ENCODE results near the gene RPL29. TPM values are rescaled to one million over a fixed set of nuclear protein-coding genes. Genes with fewer than 3 reads are reported as not detected.

RPL29 gene
- total RNA-seq, 1 donor from 2014 or later = 588 TPM

- no peak for DNase-seq
- Mint-ChIP-seq H3K4me3 (ENCODE audit: unreplicated experiment) (no peak overlapping the region), H3K9me3 (ENCODE audit: unreplicated experiment) (peaks cover 1% of the 10 kb centered on the region), H3K36me3 (ENCODE audit: unreplicated experiment) (no peaks in the 10 kb centered on the region), H3K27me3 (ENCODE audit: unreplicated experiment) (peaks cover 6% of the 10 kb centered on the region), H3K27ac (ENCODE audit: unreplicated experiment) (no peak overlapping the region), H3K4me1 (ENCODE audit: low read depth, unreplicated experiment) (peaks cover 10% of the 10 kb centered on the region)
- no peak for TF ChIP-seq CTCF (IDR thresholded peaks at IDR 0.05; ENCODE audit: partially characterized antibody, unreplicated experiment)
Observed at GRCh38 chr3:52007291-52007690, 11.6 kb upstream of the RPL29 start.

- no peak overlapping the region for H3K27ac Mint-ChIP-seq (ENCODE audit: unreplicated experiment)
- H3K4me1 Mint-ChIP-seq (ENCODE audit: low read depth, unreplicated experiment) = peaks cover 10% of the 10 kb centered on the region
- no peaks in the 10 kb centered on the region for H3K36me3 Mint-ChIP-seq (ENCODE audit: unreplicated experiment)
- no peak overlapping the region for H3K4me3 Mint-ChIP-seq (ENCODE audit: unreplicated experiment)
- H3K27me3 Mint-ChIP-seq (ENCODE audit: unreplicated experiment) = peaks cover 6% of the 10 kb centered on the region
- H3K9me3 Mint-ChIP-seq (ENCODE audit: unreplicated experiment) = peaks cover 1% of the 10 kb centered on the region
- DNase-seq = no peak
- no peak for TF ChIP-seq CTCF (IDR thresholded peaks at IDR 0.05; ENCODE audit: partially characterized antibody, unreplicated experiment)
Observed at GRCh38 chr3:52006820-52007133, 11.1 kb upstream of the RPL29 start.

GRCh38 chr3:52006017-52006819 lies 10.5 kb upstream of the RPL29 start:
- DNase-seq = no peak
- peaks cover 1% of the 10 kb centered on the region for H3K9me3 Mint-ChIP-seq (ENCODE audit: unreplicated experiment)
- no peak overlapping the region for H3K4me3 Mint-ChIP-seq (ENCODE audit: unreplicated experiment)
- H3K4me1 Mint-ChIP-seq (ENCODE audit: low read depth, unreplicated experiment) = peaks cover 10% of the 10 kb centered on the region
- TF ChIP-seq CTCF (IDR thresholded peaks at IDR 0.05; ENCODE audit: partially characterized antibody, unreplicated experiment) = no peak
- peaks cover 6% of the 10 kb centered on the region for H3K27me3 Mint-ChIP-seq (ENCODE audit: unreplicated experiment)
- H3K27ac Mint-ChIP-seq (ENCODE audit: unreplicated experiment) = no peak overlapping the region
- no peaks in the 10 kb centered on the region for H3K36me3 Mint-ChIP-seq (ENCODE audit: unreplicated experiment)

- peaks cover 1% of the 10 kb centered on the region for H3K9me3 Mint-ChIP-seq (ENCODE audit: unreplicated experiment)
- H3K4me3 Mint-ChIP-seq (ENCODE audit: unreplicated experiment) = no peak overlapping the region
- no peak for TF ChIP-seq CTCF (IDR thresholded peaks at IDR 0.05; ENCODE audit: partially characterized antibody, unreplicated experiment)
- H3K36me3 Mint-ChIP-seq (ENCODE audit: unreplicated experiment) = no peaks in the 10 kb centered on the region
- peaks cover 6% of the 10 kb centered on the region for H3K27me3 Mint-ChIP-seq (ENCODE audit: unreplicated experiment)
- DNase-seq = no peak
- H3K27ac Mint-ChIP-seq (ENCODE audit: unreplicated experiment) = no peak overlapping the region
- peaks cover 10% of the 10 kb centered on the region for H3K4me1 Mint-ChIP-seq (ENCODE audit: low read depth, unreplicated experiment)
Observed at GRCh38 chr3:52005571-52005986, 9.9 kb upstream of the RPL29 start.

- H3K27ac Mint-ChIP-seq (ENCODE audit: unreplicated experiment) = no peak overlapping the region
- DNase-seq = no peak
- H3K27me3 Mint-ChIP-seq (ENCODE audit: unreplicated experiment) = peaks cover 3% of the 10 kb centered on the region
- no peak for TF ChIP-seq CTCF (IDR thresholded peaks at IDR 0.05; ENCODE audit: partially characterized antibody, unreplicated experiment)
- peaks cover 10% of the 10 kb centered on the region for H3K4me1 Mint-ChIP-seq (ENCODE audit: low read depth, unreplicated experiment)
- no peaks in the 10 kb centered on the region for H3K36me3 Mint-ChIP-seq (ENCODE audit: unreplicated experiment)
- no peak overlapping the region for H3K4me3 Mint-ChIP-seq (ENCODE audit: unreplicated experiment)
- H3K9me3 Mint-ChIP-seq (ENCODE audit: unreplicated experiment) = peaks cover 5% of the 10 kb centered on the region
Observed at GRCh38 chr3:52004906-52005395, 9.3 kb upstream of the RPL29 start.

All from glutamatergic neuron (in vitro differentiated cells).